Measurements from ENCODE around the gene TMCC1.

GRCh38 chr3:129736070-129736469 is 157.4 kb downstream of the TMCC1 start:
- TF ChIP-seq, protein P1, sequence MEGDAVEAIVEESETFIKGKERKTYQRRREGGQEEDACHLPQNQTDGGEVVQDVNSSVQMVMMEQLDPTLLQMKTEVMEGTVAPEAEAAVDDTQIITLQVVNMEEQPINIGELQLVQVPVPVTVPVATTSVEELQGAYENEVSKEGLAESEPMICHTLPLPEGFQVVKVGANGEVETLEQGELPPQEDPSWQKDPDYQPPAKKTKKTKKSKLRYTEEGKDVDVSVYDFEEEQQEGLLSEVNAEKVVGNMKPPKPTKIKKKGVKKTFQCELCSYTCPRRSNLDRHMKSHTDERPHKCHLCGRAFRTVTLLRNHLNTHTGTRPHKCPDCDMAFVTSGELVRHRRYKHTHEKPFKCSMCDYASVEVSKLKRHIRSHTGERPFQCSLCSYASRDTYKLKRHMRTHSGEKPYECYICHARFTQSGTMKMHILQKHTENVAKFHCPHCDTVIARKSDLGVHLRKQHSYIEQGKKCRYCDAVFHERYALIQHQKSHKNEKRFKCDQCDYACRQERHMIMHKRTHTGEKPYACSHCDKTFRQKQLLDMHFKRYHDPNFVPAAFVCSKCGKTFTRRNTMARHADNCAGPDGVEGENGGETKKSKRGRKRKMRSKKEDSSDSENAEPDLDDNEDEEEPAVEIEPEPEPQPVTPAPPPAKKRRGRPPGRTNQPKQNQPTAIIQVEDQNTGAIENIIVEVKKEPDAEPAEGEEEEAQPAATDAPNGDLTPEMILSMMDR (IDR thresholded peaks at IDR 0.05), result no peak
- TF ChIP-seq POLR2A (IDR thresholded peaks at IDR 0.05), result no peak

Measured in thyroid gland (tissue), 4 donors.